NT2/D1 (cell line): ENCODE data around the gene CENPS.
"Not testable (repeated sequence)": the region's sequence is repeated elsewhere in the genome, so short reads cannot be mapped to it uniquely, and the experiment has no call there.

ENCODE experiments used
- DNase-seq: peaks from one replicate; pipeline ENCODE4 v3.0.0-alpha.2; 2011; ENCODE audit warnings: low read depth, low spot score
- H3K27me3 ChIP-seq: 2 replicates; pipeline ENCODE4 v1.6.0; 2011; ENCODE audit warnings: mild to moderate bottlenecking; ENCODE audit not compliant: insufficient read length, insufficient read depth
- H3K36me3 ChIP-seq: 2 replicates; pipeline ENCODE4 v1.6.1; 2011; ENCODE audit warnings: mild to moderate bottlenecking, low read length, mixed read lengths; ENCODE audit not compliant: insufficient read depth, insufficient read length
- H3K4me1 ChIP-seq: 2 replicates; pipeline ENCODE4 v1.5.1; 2011; ENCODE audit not compliant: insufficient read depth, insufficient read length
- H3K4me3 ChIP-seq: 2 replicates; pipeline ENCODE4 v1.5.1; 2011; ENCODE audit warnings: low read depth; ENCODE audit not compliant: insufficient read length
- H3K9ac ChIP-seq: 2 replicates; pipeline ENCODE4 v1.6.0; 2011; ENCODE audit warnings: low read depth; ENCODE audit not compliant: insufficient read length
- H3K9me3 ChIP-seq: 2 replicates; pipeline ENCODE4 v1.5.1; 2011; ENCODE audit warnings: mild to moderate bottlenecking, low read length; ENCODE audit not compliant: insufficient read depth
- SUZ12 ChIP-seq: IDR thresholded peaks from 2 replicates; pipeline ENCODE4 v1.6.1; 2011; ENCODE audit not compliant: insufficient read length, insufficient read depth; ENCODE audit errors: extremely low read depth
- YY1 ChIP-seq: IDR thresholded peaks from 2 replicates; pipeline ENCODE4 v1.6.1; 2011; ENCODE audit not compliant: insufficient read length, insufficient read depth
- ZNF274 ChIP-seq: IDR thresholded peaks from 2 replicates; pipeline ENCODE4 v1.6.1; 2011; ENCODE audit warnings: mild to moderate bottlenecking, low read depth, low read length

The CENPS gene

GRCh38 chr1:10424034-10424433 lies 6.2 kb upstream of the CENPS start:
- no peak for DNase-seq
- no peak overlapping the region for H3K9ac ChIP-seq
- H3K4me1 ChIP-seq: no peaks in the 10 kb centered on the region
- no peaks in the 10 kb centered on the region for H3K27me3 ChIP-seq
- H3K4me3 ChIP-seq: no peak overlapping the region
- H3K36me3 ChIP-seq: peaks cover 28% of the 10 kb centered on the region
- no peak for TF ChIP-seq YY1
- TF ChIP-seq ZNF274: no peak
- TF ChIP-seq SUZ12: no peak
- H3K9me3 ChIP-seq: no peaks in the 10 kb centered on the region

GRCh38 chr1:10424651-10425050 lies 5.6 kb upstream of the CENPS start:
- no peaks in the 10 kb centered on the region for H3K4me1 ChIP-seq
- peaks cover 22% of the 10 kb centered on the region for H3K36me3 ChIP-seq
- no peak for DNase-seq
- TF ChIP-seq YY1 (no peak), ZNF274 (no peak), SUZ12 (no peak)
- no peaks in the 10 kb centered on the region for H3K9me3 ChIP-seq
- H3K4me3 ChIP-seq: no peak overlapping the region
- no peaks in the 10 kb centered on the region for H3K27me3 ChIP-seq
- no peak overlapping the region for H3K9ac ChIP-seq

DNA sequence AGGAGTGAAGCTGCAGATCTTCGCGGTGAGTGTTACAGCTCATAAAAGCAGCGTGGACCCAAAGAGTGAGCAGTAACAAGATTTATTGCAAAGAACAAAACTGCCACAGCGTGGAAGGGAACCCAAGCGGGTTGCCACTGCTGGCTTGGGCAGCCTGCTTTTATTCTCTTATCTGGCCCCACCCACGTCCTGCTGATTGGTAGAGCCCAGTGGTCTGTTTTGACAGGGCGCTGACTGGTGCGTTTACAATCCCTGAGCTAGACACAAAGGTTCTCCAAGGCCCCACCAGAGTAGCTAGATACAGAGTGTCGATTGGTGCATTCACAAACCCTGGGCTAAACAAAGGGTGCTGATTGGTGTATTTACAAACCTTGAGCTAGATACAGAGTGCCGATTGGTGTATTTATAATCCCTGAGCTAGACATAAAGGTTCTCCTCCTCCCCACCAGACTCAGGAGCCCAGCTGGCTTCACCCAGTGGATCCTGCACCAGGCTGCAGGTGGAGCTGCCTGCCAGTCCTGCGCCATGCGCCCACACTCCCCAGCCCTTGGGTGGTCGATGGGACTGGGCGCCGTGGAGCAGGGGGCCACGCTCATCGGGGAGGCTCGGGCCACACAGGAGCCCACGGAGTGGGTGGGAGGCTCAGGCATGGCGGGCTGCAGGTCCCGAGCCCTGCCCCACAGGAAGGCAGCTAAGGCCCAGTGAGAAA lies 4.3 kb upstream of the CENPS start:
- H3K4me1 ChIP-seq, H3K4me3 ChIP-seq, H3K9ac ChIP-seq, H3K9me3 ChIP-seq, H3K27me3 ChIP-seq, DNase-seq: not testable (repeated sequence)
- peaks cover 11% of the 10 kb centered on the region for H3K36me3 ChIP-seq

DNA sequence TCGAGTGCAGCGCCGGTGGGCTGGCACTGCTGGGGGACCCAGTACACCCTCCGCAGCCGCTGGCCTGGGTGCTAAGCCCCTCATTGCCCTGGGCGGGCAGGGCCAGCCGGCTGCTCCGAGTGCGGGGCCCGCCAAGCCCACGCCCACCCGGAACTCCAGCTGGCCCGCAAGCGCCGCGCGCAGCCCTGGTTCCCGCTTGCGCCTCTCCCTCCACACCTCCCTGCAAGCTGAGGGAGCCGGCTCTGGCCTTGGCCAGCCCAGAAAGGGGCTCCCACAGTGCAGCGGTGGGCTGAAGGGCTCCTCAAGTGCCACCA lies 3.7 kb upstream of the CENPS start:
- not testable (repeated sequence) for H3K36me3 ChIP-seq, H3K4me1 ChIP-seq, H3K27me3 ChIP-seq, H3K9ac ChIP-seq, H3K9me3 ChIP-seq, DNase-seq, H3K4me3 ChIP-seq

- Histone ChIP-seq H3K4me1 (peaks cover 8% of the 10 kb centered on the region), H3K9ac (no peak overlapping the region), H3K27me3 (no peaks in the 10 kb centered on the region), H3K4me3 (no peak overlapping the region), H3K9me3 (no peaks in the 10 kb centered on the region), H3K36me3 (peaks cover 3% of the 10 kb centered on the region)
- TF ChIP-seq YY1 (no peak), SUZ12 (no peak), ZNF274 (no peak)
- no peak for DNase-seq
Measured at GRCh38 chr1:10428984-10429383, 1.2 kb upstream of the CENPS start.

- no peaks in the 10 kb centered on the region for H3K27me3 ChIP-seq
- peak overlapping the region; percentile 61 for H3K4me3 ChIP-seq
- DNase-seq: no peak
- peaks cover 3% of the 10 kb centered on the region for H3K36me3 ChIP-seq
- peak overlapping the region; percentile 89 for H3K9ac ChIP-seq
- H3K4me1 ChIP-seq: peaks cover 8% of the 10 kb centered on the region
- H3K9me3 ChIP-seq: no peaks in the 10 kb centered on the region
- no peak for TF ChIP-seq YY1
- no peak for TF ChIP-seq ZNF274
- TF ChIP-seq SUZ12: no peak
Measured at GRCh38 chr1:10429868-10430215, 391 bp upstream of the CENPS start.

DNA sequence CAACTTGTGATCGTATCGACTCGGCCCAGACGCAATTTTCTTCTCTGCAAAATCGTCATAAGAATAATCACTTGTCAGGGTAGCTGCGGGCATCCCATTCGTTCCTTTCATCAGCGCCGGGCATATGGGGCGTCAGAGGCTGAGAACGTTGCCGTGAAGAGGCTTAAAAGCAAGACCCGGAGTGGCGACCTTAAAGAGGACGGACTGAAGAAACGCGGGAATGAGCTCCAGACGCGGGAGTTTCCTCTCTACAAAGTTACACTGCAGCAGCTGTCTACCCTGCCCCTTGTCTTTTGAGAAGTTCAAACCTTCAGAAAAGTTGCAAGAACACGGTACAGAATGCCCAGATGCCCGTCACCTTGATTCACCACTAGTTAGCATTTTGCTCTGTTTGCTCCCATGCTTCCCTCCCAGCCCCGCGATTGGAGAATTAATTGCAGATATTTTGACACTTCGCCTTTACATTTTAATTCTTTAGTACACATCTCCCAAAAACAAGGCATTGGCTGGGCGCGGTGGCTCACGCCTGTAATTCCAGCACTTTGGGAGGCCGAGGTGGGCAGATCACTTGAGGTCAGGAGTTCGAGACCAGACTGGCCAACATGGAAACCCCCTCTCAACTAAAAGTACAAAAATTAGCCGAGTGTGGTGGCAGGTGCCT lies 967 bp downstream of the CENPS start:
- TF ChIP-seq YY1: no peak
- no peak for TF ChIP-seq ZNF274
- TF ChIP-seq SUZ12: no peak
- Histone ChIP-seq H3K9ac (peak overlapping the region; percentile 78), H3K4me3 (peak overlapping the region; percentile 61), H3K27me3 (no peaks in the 10 kb centered on the region), H3K9me3 (no peaks in the 10 kb centered on the region), H3K4me1 (peaks cover 8% of the 10 kb centered on the region), H3K36me3 (peaks cover 7% of the 10 kb centered on the region)
- no peak for DNase-seq
